OCI-LY7 (cell line): ENCODE measurements around the gene TRAIP. TPM values are rescaled to one million over a fixed set of nuclear protein-coding genes. Genes with fewer than 3 reads are reported as not detected.

Experiments
- BruUV-seq: library from RNA; stranded (reverse); fragments of 400-500 nt; replicated peaks from 2 replicates; lab custom pipeline; 2021; lab: Mats Ljungman, UMichigan
- CTCF ChIA-PET: fragments of 300-600 bp; sonication (Branson Sonifier 250); formaldehyde crosslinking; loops from one replicate; lab custom pipeline; 2022; ENCODE audit warnings: antibody characterized with exemption; ENCODE audit not compliant: unreplicated experiment; lab: Charles Lee
- POLR2A ChIA-PET: fragments of 300-600 bp; sonication (Branson Sonifier 250); formaldehyde crosslinking; loops from one replicate; lab custom pipeline; 2022; ENCODE audit warnings: antibody characterized with exemption; lab: Charles Lee
- DNase-seq: peaks from one replicate; pipeline ENCODE4 v3.0.0-alpha.2; 2015; ENCODE audit warnings: low spot score
- H2AFZ ChIP-seq: fragments of 200-600 bp; sonication (generic), shearing (Covaris generic); 2 replicates; pipeline ENCODE4 v1.6.1; 2014; ENCODE audit warnings: mild to moderate bottlenecking, antibody characterized with exemption, low read length, moderate library complexity
- H3K27ac ChIP-seq: fragments of 200-600 bp; sonication (generic); 2 replicates; pipeline ENCODE4 v1.5.1; 2014; ENCODE audit warnings: mixed run types, low read depth, mild to moderate bottlenecking, moderate library complexity, low read length, inconsistent platforms; ENCODE audit not compliant: poor library complexity, severe bottlenecking
- H3K36me3 ChIP-seq: fragments of 200-600 bp; sonication (generic); 2 replicates; pipeline ENCODE4 v1.6.1; 2014; ENCODE audit warnings: mild to moderate bottlenecking, antibody characterized with exemption, low read length, moderate library complexity, mixed read lengths; ENCODE audit not compliant: insufficient read depth
- H3K4me1 ChIP-seq: fragments of 200-600 bp; sonication (generic); 2 replicates; pipeline ENCODE4 v1.5.1; 2014; ENCODE audit warnings: mild to moderate bottlenecking, low read length; ENCODE audit not compliant: insufficient read depth, poor library complexity, severe bottlenecking
- H3K4me2 ChIP-seq: fragments of 200-600 bp; sonication (generic); 2 replicates; pipeline ENCODE4 v1.6.1; 2014; ENCODE audit warnings: mild to moderate bottlenecking, low read length
- H3K4me3 ChIP-seq: fragments of 200-600 bp; sonication (generic); 2 replicates; pipeline ENCODE4 v1.5.1; 2014; ENCODE audit warnings: mild to moderate bottlenecking, low read depth, low read length; ENCODE audit not compliant: poor library complexity, severe bottlenecking
- H3K79me2 ChIP-seq: fragments of 200-600 bp; sonication (generic); 2 replicates; pipeline ENCODE4 v1.6.1; 2016; ENCODE audit warnings: low read depth, mild to moderate bottlenecking, low read length, moderate library complexity, mixed read lengths; ENCODE audit not compliant: insufficient read depth
- H3K9me2 ChIP-seq: fragments of 200-600 bp; sonication (generic); 2 replicates; pipeline ENCODE4 v1.6.1; 2016; ENCODE audit warnings: mild to moderate bottlenecking, low read length, mixed read lengths; ENCODE audit not compliant: insufficient read depth
- H3K9me3 ChIP-seq: fragments of 200-600 bp; sonication (generic); 2 replicates; pipeline ENCODE4 v1.6.1; 2014; ENCODE audit warnings: mild to moderate bottlenecking, mixed run types, low read length, mixed read lengths
- H4K20me1 ChIP-seq: fragments of 200-600 bp; sonication (generic); 2 replicates; pipeline ENCODE4 v1.6.1; 2014; ENCODE audit warnings: mild to moderate bottlenecking, antibody characterized with exemption, low read length, moderate library complexity, mixed read lengths; ENCODE audit not compliant: insufficient read depth
- CTCF ChIP-seq: fragments of 200-600 bp; sonication (generic); conservative IDR thresholded peaks from 2 replicates; pipeline ENCODE4 v1.5.1; 2014; ENCODE audit warnings: mild to moderate bottlenecking, antibody characterized with exemption, low read length, moderate library complexity, mixed read lengths
- EZH2phosphoT487 ChIP-seq: fragments of 200-600 bp; sonication (generic); IDR thresholded peaks from 2 replicates; pipeline ENCODE4 v1.6.1; 2018; ENCODE audit warnings: low read depth, borderline replicate concordance, mild to moderate bottlenecking, mixed run types, antibody characterized with exemption, low read length, moderate library complexity, mixed read lengths
- intact Hi-C: fragments of 100-400 bp; cut with micrococcal nuclease; formaldehyde crosslinking; loops from one replicate; pipeline ENCODE4 v1.10.0; 2022; ENCODE audit not compliant: unreplicated experiment
- total RNA-seq, 2 experiments: library from RNA; depleted of rRNA in 1 of 2; stranded (reverse); fragments of >200 nt in 1 of 2; shearing (Covaris generic) in 1 of 2; gene quantifications; 2 replicates each; pipeline ENCODE4 v1.2.3, GENCODE V29; 2014 to 2022

Gene TRAIP
- total RNA-seq, 2 experiments from 2014 or later = 38.6 to 41.8 TPM

GRCh38 chr3:49883998-49884397 lies 27.6 kb upstream of the TRAIP start:
- Histone ChIP-seq H3K9me3 (no peaks in the 10 kb centered on the region), H4K20me1 (no peaks in the 10 kb centered on the region), H2AFZ (no peak overlapping the region), H3K4me3 (no peak overlapping the region), H3K4me2 (no peak overlapping the region), H3K27ac (no peak overlapping the region), H3K9me2 (no peaks in the 10 kb centered on the region), H3K36me3 (no peaks in the 10 kb centered on the region), H3K79me2 (no peaks in the 10 kb centered on the region), H3K4me1 (peaks cover 11% of the 10 kb centered on the region)
- ChIA-PET POLR2A (no interaction called here), CTCF (no interaction called here)
- DNase-seq = no peak
- no TSS peak for BruUV-seq
- TF ChIP-seq CTCF (no peak), EZH2phosphoT487 (no peak)
- intact Hi-C loops = no loop called here

DNA sequence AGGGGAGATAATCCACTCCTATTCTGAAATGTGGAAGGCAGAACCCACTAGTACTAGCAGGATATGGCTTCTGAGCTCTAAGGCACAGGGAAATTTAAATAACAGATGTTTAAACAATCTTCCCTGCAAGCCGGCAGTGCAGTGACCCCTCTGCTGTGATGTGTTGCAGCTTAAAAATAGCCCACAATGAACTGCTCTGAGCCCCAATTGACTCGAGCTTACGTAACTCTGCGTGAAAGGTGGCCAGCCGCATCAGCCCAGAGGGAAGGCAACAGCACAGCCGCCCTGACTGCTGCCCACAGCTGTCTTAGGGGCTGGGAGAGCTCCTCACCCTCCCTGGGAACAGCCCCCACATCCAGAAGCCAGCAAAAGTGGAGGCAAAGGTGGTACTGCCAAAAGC lies 25.8 kb upstream of the TRAIP start:
- BruUV-seq = no TSS peak
- ChIA-PET POLR2A (interaction anchor here (0.7 to 0.9 kb wide), 2 partner anchors 11 to 389 kb away, joined by 3 read pairs; no protein-coding TSS in a partner anchor), CTCF (no interaction called here)

More for the DNA sequence above, 25.8 kb upstream of the TRAIP start:
- H2AFZ ChIP-seq = no peak overlapping the region
- no peaks in the 10 kb centered on the region for H4K20me1 ChIP-seq
- intact Hi-C loops = no loop called here
- H3K4me2 ChIP-seq = no peak overlapping the region
- H3K9me3 ChIP-seq = no peaks in the 10 kb centered on the region
- DNase-seq = no peak
- TF ChIP-seq EZH2phosphoT487 (no peak), CTCF (no peak)
- no peaks in the 10 kb centered on the region for H3K36me3 ChIP-seq
- no peak overlapping the region for H3K27ac ChIP-seq
- H3K9me2 ChIP-seq = no peaks in the 10 kb centered on the region
- peaks cover 11% of the 10 kb centered on the region for H3K4me1 ChIP-seq
- H3K4me3 ChIP-seq = no peak overlapping the region
- no peaks in the 10 kb centered on the region for H3K79me2 ChIP-seq
